B cell (primary cell): Measurements from ENCODE around the gene WFS1. TPM values are rescaled to one million over a fixed set of nuclear protein-coding genes. Genes with fewer than 3 reads are reported as not detected.

ENCODE experiments used
- ATAC-seq: fragments of 200-7000 bp; cut with Tn5 transposase; one replicate; pipeline ENCODE4 v1.10.0; 2021; ENCODE audit warnings: low read depth, mild to moderate bottlenecking, moderate number of reproducible peaks, moderate library complexity
- CTCF ChIA-PET: fragments of 350-600 bp; sonication (Branson Sonifier 250); formaldehyde crosslinking; loops from one replicate; lab custom pipeline; 2021; ENCODE audit warnings: antibody characterized with exemption, inconsistent platforms; lab: Charles Lee
- POLR2A ChIA-PET: fragments of 350-600 bp; sonication (Branson Sonifier 250); formaldehyde crosslinking; loops from one replicate; lab custom pipeline; 2021; ENCODE audit warnings: antibody characterized with exemption; lab: Charles Lee
- DNase-seq: peaks from one replicate; pipeline ENCODE4 v3.0.0; 2013
- H2AFZ ChIP-seq: 2 replicates; pipeline ENCODE4 v1.6.1; 2012; ENCODE audit warnings: mild to moderate bottlenecking, low read depth, low read length; ENCODE audit not compliant: insufficient read depth, poor library complexity, severe bottlenecking
- H3K27ac ChIP-seq, 2 donors: 1 replicate in 1 of 2; 2 replicates in 1 of 2; pipeline ENCODE4 v1.5.1; 2012 to 2013; ENCODE audit warnings: low read length in 2 of 2, mild to moderate bottlenecking in 2 of 2, moderate library complexity in 1 of 2
- H3K27me3 ChIP-seq, 4 experiments: fragments of 200-600 bp in 1 of 4; sonication (generic) in 1 of 4; replicated peaks in 1 of 4; 1 replicate in 2 of 4; 2 replicates in 2 of 4; pipeline versions ENCODE4 v1.6.1 to v1.7.0; 2013 to 2016; ENCODE audit warnings: low read length in 3 of 4, mild to moderate bottlenecking in 2 of 4, mixed read lengths in 1 of 4, moderate library complexity in 1 of 4; ENCODE audit not compliant: insufficient read depth in 4 of 4, control insufficient read depth in 3 of 4; ENCODE audit errors: control extremely low read depth in 1 of 4
- H3K36me3 ChIP-seq, 2 experiments: replicated peaks in 1 of 2; 1 replicate in 1 of 2; 2 replicates in 1 of 2; pipeline versions ENCODE4 v1.6.1 to v1.7.1; 2013; ENCODE audit warnings: low read length in 1 of 2; ENCODE audit not compliant: insufficient read depth in 2 of 2, control insufficient read depth in 1 of 2; ENCODE audit errors: control extremely low read depth in 1 of 2, extremely low read depth in 1 of 2
- H3K4me1 ChIP-seq, 2 donors: fragments of 200-600 bp in 1 of 2; sonication (generic) in 1 of 2; 1 replicate in 1 of 2; 2 replicates in 1 of 2; pipeline versions ENCODE4 v1.5.1 to v1.6.1; 2013 to 2017; ENCODE audit warnings: low read length in 2 of 2; ENCODE audit not compliant: control insufficient read depth in 2 of 2, insufficient read depth in 2 of 2
- H3K4me2 ChIP-seq: replicated peaks from 2 replicates; pipeline ENCODE3; 2012; ENCODE audit warnings: mild to moderate bottlenecking, low read depth, low read length; ENCODE audit not compliant: poor library complexity, severe bottlenecking
- H3K4me3 ChIP-seq, 5 experiments: fragments of 200-600 bp in 1 of 5; sonication (generic) in 1 of 5; 1 replicate in 3 of 5; 2 replicates in 2 of 5; pipeline versions ENCODE4 v1.5.1 to v1.7.0; 2011 to 2016; ENCODE audit warnings: low read length in 4 of 5, mild to moderate bottlenecking in 4 of 5, low read depth in 2 of 5, control low read depth in 1 of 5, moderate library complexity in 1 of 5; ENCODE audit not compliant: insufficient read depth in 1 of 5; ENCODE audit errors: control extremely low read depth in 1 of 5, extremely low read depth in 1 of 5
- H3K79me2 ChIP-seq: fragments of 200-600 bp; sonication (generic); one replicate; pipeline ENCODE4 v1.6.0; 2016; ENCODE audit warnings: low read length; ENCODE audit not compliant: control insufficient read depth, insufficient read depth
- H3K9ac ChIP-seq: fragments of 200-600 bp; sonication (generic); 2 replicates; pipeline ENCODE4 v1.6.1; 2017; ENCODE audit warnings: mild to moderate bottlenecking, low read length, moderate library complexity
- H3K9me3 ChIP-seq, 3 donors: one replicate each; pipeline versions ENCODE4 v1.6.1 to v1.7.1; 2013; ENCODE audit warnings: low read length in 2 of 3; ENCODE audit not compliant: control insufficient read depth in 2 of 3, insufficient read depth in 1 of 3; ENCODE audit errors: control extremely low read depth in 1 of 3
- H4K20me1 ChIP-seq: 2 replicates; pipeline ENCODE4 v1.6.0; 2012; ENCODE audit warnings: mild to moderate bottlenecking, low read length; ENCODE audit not compliant: insufficient read depth, control insufficient read depth, poor library complexity, severe bottlenecking
- H3K27ac Mint-ChIP-seq: one replicate; pipeline ENCODE4 v1.8.0; 2021; ENCODE audit warnings: mixed read lengths
- H3K27me3 Mint-ChIP-seq: one replicate; pipeline ENCODE4 v1.8.0; 2021; ENCODE audit warnings: mixed read lengths
- H3K4me1 Mint-ChIP-seq: one replicate; pipeline ENCODE4 v1.8.0; 2021; ENCODE audit warnings: mixed read lengths
- H3K4me3 Mint-ChIP-seq: one replicate; pipeline ENCODE4 v1.8.0; 2021; ENCODE audit warnings: mixed read lengths
- H3K9me3 Mint-ChIP-seq: one replicate; pipeline ENCODE4 v1.8.0; 2022; ENCODE audit warnings: mixed read lengths; ENCODE audit not compliant: insufficient read depth
- EZH2 ChIP-seq: IDR thresholded peaks from 2 replicates; pipeline ENCODE4 v1.6.1; 2012; ENCODE audit warnings: borderline replicate concordance, low read depth, mild to moderate bottlenecking, moderate library complexity, low read length; ENCODE audit not compliant: insufficient read depth, poor library complexity, severe bottlenecking
- WGBS: methylation state at CpG from one replicate; pipeline ENCODE4 v1.1.5; 2013; ENCODE audit warnings: missing lambda C conversion rate; ENCODE audit not compliant: insufficient coverage; 5-methylcytosine and 5-hydroxymethylcytosine counted together
- intact Hi-C: fragments of 100-400 bp; cut with micrococcal nuclease; formaldehyde crosslinking; loops from one replicate; pipeline ENCODE4 v1.10.0; 2022
- polyA plus RNA-seq: library from polyadenylated mRNA; depleted of rRNA; stranded (reverse); fragments of >200 nt; gene quantifications from 2 replicates; pipeline ENCODE4 v1.2.3, GENCODE V29; 2012
- total RNA-seq, 2 donors: library from RNA; stranded (reverse); fragments of 120-200 nt in 1 of 2; gene quantifications; 1 replicate in 1 of 2; 2 replicates in 1 of 2; pipeline versions ENCODE4 v1.2.3 to v1.2.4, GENCODE V29; 2013 to 2022
- TF ChIP-seq, protein P1 (sequence below): fragments of 200-600 bp; IDR thresholded peaks from one replicate; pipeline ENCODE4 v1.8.0; 2022; ENCODE audit warnings: antibody characterized with exemption, mild to moderate bottlenecking

WFS1 gene
- total and polyA plus RNA-seq, 2 donors (not counting 1 experiment from before 2014, with no cell fraction given), result 5.8 to 6.7 TPM

DNA sequence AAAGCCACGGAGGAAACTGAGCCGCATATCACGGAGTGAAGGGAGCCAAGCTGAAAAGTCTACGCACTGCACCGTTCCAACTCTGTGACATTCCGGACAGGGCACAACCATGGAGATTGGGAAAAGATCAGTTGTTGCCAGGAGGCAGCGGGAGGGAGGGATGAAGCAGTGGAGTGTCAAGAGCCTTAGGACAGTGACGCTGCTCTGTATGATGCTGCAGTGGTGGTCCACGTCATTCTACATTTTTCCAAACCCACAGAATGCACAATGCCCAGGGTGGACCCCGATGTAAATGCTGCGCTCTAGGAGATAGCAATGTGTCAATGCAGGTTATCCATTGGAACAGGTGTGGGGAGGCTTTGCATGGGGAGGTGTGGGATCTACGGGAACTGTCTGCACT is 7.5 kb upstream of the WFS1 start:
- no peak overlapping the region for H2AFZ ChIP-seq
- WGBS, result 84% methylated on average over 7 of the region's 12 CpGs
- no peaks in the 10 kb centered on the region for H3K9me3 ChIP-seq
- TF ChIP-seq, protein P1, sequence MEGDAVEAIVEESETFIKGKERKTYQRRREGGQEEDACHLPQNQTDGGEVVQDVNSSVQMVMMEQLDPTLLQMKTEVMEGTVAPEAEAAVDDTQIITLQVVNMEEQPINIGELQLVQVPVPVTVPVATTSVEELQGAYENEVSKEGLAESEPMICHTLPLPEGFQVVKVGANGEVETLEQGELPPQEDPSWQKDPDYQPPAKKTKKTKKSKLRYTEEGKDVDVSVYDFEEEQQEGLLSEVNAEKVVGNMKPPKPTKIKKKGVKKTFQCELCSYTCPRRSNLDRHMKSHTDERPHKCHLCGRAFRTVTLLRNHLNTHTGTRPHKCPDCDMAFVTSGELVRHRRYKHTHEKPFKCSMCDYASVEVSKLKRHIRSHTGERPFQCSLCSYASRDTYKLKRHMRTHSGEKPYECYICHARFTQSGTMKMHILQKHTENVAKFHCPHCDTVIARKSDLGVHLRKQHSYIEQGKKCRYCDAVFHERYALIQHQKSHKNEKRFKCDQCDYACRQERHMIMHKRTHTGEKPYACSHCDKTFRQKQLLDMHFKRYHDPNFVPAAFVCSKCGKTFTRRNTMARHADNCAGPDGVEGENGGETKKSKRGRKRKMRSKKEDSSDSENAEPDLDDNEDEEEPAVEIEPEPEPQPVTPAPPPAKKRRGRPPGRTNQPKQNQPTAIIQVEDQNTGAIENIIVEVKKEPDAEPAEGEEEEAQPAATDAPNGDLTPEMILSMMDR, result no peak
- no peak for TF ChIP-seq EZH2
- Mint-ChIP-seq H3K4me3 (no peak overlapping the region), H3K27ac (no peak overlapping the region), H3K9me3 (no peaks in the 10 kb centered on the region), H3K27me3 (peaks cover 14% of the 10 kb centered on the region), H3K4me1 (peaks cover 22% of the 10 kb centered on the region)
- ChIA-PET POLR2A (no interaction called here), CTCF (interaction anchor here (1.4 to 3.5 kb wide), 2 partner anchors 12 to 65 kb away, joined by 9 to 13 read pairs; no protein-coding TSS in a partner anchor)
- intact Hi-C loops, result no loop called here
- peaks cover 0 to 6% (median 0%) of the 10 kb centered on the region in 4 experiments for H3K27me3 ChIP-seq
- no peaks in the 10 kb centered on the region for H3K36me3 ChIP-seq
- no peak overlapping the region for H3K4me3 ChIP-seq
- ATAC-seq (no peak), DNase-seq (no peak)
- no peak overlapping the region for H3K27ac ChIP-seq
- peaks cover 13 to 14% of the 10 kb centered on the region in 2 donors for H3K4me1 ChIP-seq
- no peaks in the 10 kb centered on the region for H3K79me2 ChIP-seq
- no peak overlapping the region for H3K4me2 ChIP-seq
- H4K20me1 ChIP-seq, result no peaks in the 10 kb centered on the region
- no peak overlapping the region for H3K9ac ChIP-seq

DNA sequence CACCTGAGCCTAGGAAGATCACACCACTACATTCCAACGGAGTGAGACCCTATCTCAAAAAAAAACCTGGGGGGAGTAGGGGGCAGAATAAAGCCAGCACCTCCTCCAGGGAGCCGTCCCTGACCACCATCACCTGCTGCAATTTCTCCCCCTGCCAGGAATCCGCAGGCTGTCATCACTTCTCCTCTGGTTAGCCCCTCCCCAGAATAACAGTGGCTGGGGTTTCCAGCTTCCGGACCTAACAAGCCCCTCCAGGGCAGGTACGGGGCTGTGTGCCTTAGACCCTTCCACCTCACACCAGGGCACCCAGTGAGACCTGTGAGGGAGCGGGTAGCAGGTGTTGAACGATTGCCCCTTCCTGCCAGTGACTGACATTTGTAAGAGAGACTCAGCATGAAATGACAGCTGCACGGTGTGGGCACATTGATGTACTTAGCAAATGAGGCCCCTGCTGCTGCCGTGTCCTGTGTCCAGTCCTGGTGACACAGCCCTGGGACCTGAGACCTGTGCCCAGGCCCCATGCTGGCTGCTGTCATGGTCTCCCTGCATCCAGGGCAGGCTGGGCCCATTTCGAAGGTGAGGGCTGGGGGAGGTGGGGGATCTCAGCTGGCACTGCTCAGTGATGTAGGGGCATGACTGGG is 6.7 kb upstream of the WFS1 start:
- no peaks in the 10 kb centered on the region for H3K9me3 Mint-ChIP-seq
- intact Hi-C loops, result no loop called here
- POLR2A ChIA-PET, result no interaction called here
- H3K4me3 ChIP-seq, result no peak overlapping the region
- H3K27ac ChIP-seq, result no peak overlapping the region
- peaks cover 10% of the 10 kb centered on the region for H3K27me3 Mint-ChIP-seq
- no peak overlapping the region for H3K4me3 Mint-ChIP-seq
- H2AFZ ChIP-seq, result no peak overlapping the region
- H3K9me3 ChIP-seq, result no peaks in the 10 kb centered on the region
- no peaks in the 10 kb centered on the region for H4K20me1 ChIP-seq
- peaks cover 23% of the 10 kb centered on the region for H3K4me1 Mint-ChIP-seq
- CTCF ChIA-PET, result interaction anchor here (1.4 to 3.5 kb wide), 2 partner anchors 13 to 65 kb away, joined by 9 to 13 read pairs; no protein-coding TSS in a partner anchor
- 89% methylated on average over 9 of the region's 10 CpGs for WGBS
- TF ChIP-seq EZH2, result no peak
- TF ChIP-seq, protein P1, result no peak
- H3K4me2 ChIP-seq, result no peak overlapping the region
- no peak overlapping the region for H3K27ac Mint-ChIP-seq
- no peak overlapping the region for H3K9ac ChIP-seq
- no peaks in the 10 kb centered on the region for H3K36me3 ChIP-seq
- peaks cover 16 to 18% of the 10 kb centered on the region in 2 donors for H3K4me1 ChIP-seq
- DNase-seq (no peak), ATAC-seq (no peak)
- H3K79me2 ChIP-seq, result no peaks in the 10 kb centered on the region
- H3K27me3 ChIP-seq, result peaks cover 0 to 6% (median 0%) of the 10 kb centered on the region in 4 experiments
